ENCODE measurements around the gene RAB11FIP3.
"Not testable (repeated sequence)": the region's sequence is repeated elsewhere in the genome, so short reads cannot be mapped to it uniquely, and the experiment has no call there.

Gene RAB11FIP3, protein sequence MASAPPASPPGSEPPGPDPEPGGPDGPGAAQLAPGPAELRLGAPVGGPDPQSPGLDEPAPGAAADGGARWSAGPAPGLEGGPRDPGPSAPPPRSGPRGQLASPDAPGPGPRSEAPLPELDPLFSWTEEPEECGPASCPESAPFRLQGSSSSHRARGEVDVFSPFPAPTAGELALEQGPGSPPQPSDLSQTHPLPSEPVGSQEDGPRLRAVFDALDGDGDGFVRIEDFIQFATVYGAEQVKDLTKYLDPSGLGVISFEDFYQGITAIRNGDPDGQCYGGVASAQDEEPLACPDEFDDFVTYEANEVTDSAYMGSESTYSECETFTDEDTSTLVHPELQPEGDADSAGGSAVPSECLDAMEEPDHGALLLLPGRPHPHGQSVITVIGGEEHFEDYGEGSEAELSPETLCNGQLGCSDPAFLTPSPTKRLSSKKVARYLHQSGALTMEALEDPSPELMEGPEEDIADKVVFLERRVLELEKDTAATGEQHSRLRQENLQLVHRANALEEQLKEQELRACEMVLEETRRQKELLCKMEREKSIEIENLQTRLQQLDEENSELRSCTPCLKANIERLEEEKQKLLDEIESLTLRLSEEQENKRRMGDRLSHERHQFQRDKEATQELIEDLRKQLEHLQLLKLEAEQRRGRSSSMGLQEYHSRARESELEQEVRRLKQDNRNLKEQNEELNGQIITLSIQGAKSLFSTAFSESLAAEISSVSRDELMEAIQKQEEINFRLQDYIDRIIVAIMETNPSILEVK

DNA sequence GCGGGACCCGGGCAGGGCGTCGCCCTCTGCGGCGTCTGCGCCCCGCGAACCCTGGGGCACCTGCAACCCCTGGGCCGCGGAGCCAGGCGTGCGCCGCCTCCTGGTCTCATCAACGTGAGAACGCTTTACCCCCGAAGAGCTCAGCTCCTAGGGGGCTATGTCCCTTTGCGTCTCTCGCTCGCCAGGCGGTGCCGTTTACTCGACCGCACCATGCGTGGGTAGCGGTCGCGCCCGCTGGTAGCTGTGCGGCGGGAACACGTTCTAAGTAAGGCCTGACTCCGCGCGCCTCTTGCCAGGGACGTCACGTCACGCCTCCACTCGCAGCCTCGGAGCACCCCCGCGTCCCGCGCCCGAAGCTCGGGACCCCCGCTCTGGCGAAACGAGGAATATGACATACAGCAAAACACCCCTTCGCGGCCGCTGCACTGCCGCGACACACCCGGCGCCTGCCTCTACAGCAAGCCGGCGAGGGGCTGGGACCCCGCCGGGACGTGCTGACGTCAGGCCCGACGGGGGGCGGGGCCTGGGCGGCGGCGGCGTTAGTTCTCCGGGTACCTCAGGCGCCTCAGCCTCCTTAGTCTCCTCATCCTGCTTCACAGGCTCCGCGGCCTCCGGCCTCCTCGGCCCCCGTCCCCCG is at the start of gene RAB11FIP3:
Gene RAB11FIP3 (plus strand): TSS at position 568 of the 637 bp plus-strand sequence. CDS start 358 bp downstream, outside the sequence.
- peak; percentile 87 for DNase-seq (ENCODE audit: low spot score)

DNA sequence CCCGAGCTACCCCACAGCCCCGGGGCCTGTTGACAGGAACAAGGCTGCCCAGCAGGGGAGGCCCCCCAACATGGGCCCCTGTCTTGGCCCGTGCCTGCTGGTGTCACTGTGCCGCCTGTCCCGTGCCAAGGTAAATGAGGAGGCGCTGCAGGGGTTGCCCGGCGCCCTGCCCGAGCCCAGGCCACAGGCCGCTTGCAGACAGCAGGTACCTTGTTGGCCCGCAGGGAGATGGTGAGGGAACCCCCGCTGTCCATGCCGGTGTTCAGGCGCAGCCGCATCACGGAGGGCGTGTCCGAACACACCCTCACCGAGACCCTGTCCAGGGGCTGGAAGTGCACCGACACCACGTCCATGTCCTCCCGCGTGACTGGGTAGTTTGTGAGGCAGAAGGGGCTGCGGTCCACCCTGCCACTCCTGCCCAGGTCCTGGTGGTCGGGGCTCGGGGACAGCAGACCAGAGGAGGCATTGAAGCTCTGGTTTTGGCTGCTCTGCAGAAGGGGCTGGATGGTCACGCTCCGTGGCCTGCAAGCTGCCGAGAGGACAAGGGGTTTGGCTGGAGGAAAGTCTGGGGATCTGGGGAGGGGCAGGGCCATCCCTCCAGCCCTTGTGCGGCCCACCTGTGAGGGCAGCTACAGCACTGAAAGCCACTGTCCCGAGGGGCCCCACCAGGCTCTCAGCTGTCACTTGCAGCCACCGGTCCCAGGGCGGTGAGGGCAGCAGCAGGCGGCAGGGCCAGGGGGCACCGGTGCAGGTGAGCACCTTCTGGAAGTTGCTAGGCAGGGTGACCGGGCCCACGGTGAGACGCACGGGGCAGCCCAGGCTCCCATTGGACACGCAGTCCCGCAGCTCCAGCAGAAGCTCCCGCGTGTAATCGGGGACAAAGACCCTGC is 49.3 kb upstream of the RAB11FIP3 start:
- DNase-seq (ENCODE audit: low spot score): no peak

DNA sequence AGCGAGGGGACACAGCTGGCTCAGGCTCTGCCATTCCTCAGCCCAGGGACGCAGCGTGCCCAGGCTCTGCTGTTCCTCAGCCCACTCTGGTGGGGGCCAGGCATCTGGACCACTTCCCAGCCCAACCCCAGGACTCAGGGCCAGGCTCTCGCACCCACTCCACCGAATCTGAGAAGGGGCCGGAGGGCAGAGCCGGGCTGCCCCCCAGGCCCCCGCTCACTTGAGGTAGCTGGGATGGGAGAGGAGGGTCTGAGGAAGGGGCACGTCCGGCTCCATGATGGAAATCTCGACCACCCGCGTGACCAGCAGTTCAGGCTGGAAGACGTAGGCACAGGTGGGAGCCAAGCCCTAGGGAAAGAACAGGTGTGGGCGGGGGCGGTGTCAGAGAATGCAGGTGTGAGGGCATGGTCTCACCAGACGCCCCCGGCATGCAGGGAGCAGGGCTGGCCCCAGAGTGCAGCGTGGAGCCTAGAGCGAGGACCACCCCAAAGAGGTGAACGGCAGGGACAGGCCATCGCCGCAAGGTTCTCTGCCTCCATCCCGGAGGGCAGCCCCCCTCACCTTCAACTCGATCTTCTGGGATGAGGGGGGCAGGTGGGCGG is 48.5 kb upstream of the RAB11FIP3 start:
- DNase-seq (ENCODE audit: low spot score): no peak

DNA sequence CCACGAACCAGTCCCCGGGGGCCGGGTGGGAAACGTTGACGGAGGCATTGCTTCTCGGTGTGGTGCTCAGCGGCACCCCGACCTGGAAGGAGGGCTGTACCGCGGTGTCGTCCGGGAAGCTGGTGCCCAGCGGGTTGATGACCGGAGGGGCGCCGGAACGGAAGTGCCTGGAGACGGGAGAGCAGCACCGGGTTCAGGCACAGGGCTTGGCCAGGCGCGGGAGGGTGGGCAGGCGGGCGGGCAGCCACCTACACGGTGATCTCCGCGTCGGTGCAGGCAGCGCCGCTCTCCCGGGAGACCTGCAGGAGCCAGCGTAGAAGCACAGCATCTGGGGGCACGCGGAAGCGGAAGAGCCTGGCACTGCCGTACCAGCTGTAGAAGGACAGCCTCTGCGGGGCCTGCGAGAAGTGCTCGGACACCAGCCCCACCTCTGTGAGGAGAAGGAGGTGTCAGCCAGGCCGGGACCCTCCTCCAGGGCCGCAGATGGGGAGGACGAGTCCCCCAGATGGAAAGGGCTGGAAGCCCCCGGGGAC is 48.0 kb upstream of the RAB11FIP3 start:
- DNase-seq (ENCODE audit: low spot score): no peak

DNA sequence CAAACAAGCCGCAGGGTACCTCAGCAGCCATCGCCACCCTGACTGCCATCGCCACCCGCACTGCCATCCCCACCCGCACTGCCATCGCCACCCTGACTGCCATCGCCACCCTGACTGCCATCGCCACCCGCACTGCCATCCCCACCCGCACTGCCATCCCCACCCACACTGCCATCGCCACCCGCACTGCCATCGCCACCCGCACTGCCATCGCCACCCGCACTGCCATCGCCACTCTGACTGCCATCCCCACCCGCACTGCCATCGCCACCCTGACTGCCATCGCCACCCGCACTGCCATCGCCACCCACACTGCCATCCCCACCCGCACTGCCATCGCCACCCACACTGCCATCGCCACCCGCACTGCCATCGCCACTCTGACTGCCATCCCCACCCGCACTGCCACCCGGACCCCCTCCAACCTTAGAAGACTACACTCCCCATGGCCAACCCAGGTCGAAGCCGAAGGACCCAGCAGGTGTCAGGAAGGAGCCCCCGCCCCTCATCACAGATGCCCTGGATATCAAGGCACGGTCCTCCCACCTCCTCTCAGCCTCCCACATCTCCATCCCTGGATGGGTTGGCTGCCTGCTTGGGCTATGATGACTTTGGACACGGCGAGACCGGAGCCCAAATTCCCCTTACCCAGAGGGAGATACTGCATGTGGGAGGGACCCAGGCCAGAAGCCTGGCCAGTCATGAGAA is 47.2 kb upstream of the RAB11FIP3 start:
- DNase-seq (ENCODE audit: low spot score): not testable (repeated sequence)

DNA sequence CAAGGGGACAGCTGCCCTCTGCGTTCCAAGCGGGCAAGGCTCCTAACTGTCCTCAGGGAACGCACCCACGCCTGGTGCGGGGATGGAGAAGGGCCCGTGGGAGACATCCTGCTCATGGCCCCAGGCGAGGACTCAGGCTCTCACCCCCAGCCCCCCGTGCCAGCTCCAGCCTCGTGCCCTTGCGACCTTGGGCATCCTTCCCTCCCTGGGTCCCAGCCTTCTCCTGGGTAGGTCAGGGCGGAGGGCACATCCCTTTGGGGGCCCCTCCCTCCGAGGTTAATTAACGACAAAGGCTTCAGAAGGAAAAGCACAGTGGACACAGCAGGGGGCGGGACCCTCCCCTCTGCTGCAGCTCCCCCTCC is 46.6 kb upstream of the RAB11FIP3 start:
- no peak for DNase-seq (ENCODE audit: low spot score)

DNA sequence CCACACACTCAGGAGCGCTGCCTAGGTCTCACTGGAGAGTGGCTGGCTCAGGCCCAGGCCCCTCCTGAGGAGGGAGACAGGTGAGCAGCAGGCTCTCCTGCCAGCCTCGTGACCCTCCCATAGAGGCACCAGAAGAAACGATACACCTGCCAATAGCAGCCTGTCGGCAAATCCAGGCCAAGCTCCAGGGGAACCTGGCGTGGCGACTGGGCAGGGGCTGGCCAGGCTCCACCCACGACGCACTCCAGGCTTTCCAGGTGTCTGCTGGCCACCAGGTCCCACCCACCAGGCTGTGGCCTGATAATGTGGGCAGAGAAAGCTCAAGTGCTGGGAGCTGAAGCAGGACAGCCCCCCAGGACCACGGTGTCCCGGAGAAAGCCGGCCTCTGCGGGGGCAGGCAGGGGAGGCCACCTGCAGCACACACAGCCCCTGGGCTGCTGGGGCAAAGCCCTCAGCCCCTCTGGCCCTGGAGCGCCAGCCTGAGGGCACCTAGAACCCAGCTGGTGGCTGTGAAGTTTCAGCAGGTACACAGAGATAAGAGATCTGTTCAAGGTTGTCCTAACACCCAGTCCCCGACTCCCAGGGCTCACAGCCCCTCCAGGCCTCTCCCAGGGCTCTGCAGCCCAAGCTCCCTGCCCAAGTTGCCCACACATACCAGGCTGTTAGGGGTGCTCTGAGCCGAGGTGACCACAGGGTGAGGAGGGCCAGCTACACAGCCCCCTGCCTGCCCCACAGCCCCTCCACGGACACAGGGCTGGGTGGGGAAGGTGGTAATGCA is 46.1 kb upstream of the RAB11FIP3 start:
- no peak for DNase-seq (ENCODE audit: low spot score)

DNA sequence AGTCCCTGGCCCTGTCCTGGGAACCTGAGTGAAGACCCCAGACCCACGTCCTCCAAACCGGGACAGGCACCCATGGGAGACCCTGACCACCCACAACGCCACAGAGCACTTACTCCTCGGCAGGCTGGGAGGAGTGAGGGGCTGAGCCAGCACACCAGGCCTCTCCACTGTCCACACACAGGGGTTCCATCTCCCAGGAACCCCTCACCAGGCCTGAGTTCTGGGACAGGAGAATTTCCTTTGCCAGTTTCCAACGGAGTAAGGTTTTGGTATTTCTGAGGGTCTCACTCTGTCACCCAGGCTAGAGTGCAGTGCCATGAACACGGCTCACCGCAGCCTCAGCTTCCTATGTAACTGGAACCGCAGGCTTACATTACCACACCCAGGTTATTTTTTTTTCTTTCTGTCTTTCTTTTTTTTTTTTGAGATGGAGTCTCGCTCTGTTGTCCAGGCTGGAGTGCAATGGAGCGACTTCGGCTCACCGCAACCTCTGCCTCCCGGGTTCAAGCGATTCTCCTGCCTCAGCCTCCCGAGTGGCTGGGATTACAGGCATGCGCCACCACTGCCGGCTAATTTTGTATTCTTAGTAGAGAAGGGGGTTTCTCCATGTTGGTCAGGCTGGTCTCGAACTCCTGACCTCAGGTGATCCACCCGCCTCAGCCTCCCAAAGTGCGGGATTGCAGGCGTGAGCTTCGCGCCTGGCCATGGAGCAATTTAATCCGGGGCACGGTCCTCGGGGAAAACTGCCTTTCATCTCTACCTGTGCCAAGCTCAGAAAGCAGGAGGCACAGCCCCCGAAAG is 45.3 kb upstream of the RAB11FIP3 start:
- DNase-seq (ENCODE audit: low spot score): no peak

DNA sequence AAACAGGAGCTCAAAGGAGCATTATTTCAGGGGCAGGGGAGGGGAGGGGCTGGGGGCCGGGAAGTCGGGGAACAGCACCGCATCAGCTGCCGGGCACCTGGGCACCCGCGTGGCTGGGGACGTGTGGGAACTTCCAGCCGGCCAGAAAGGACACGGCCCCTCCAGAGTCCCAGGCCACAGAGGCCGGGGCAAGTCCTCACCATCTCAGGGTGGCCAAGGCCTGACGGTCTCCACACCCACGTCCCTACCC is 44.8 kb upstream of the RAB11FIP3 start:
- DNase-seq (ENCODE audit: low spot score): peak; percentile 53

DNA sequence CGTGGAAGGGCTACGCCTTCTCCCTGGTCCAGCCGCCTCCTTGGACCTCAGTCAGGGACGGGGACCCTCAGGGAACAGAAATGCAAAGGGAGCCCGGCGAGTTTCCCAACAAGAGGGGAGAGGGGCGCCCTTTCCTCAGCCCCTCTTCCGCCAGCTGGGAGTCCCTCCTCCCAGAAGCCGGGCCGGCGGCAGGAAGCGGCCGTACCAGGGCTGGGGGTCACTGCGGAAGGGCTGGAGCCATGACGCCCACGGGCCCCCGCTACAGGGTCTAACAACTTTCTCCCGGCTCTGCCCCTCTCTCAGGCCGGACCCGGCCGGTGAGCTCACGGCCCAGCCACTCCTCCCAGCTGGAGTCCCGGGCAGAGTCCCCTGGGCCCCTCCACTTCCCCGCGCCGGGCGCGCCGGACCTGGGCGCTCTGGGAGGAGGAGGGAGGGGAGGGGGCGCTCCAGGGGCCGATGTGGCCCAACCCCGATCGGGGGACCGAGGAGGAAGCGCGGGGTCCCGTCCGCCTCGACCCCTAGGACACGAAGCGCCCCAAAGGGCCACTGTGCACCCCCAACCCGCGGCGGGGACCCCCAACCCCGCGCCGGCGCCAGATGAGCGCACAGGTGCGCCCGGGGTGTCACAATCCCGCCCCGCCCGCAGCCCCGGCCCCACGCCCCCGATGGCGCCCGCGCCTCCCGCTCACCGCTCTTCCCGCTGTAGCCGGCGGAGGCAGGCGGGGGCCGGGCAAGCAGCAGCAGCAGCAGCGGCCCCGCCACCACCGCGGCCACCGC is 44.2 kb upstream of the RAB11FIP3 start:
- peak; percentile 57 for DNase-seq (ENCODE audit: low spot score)

DNA sequence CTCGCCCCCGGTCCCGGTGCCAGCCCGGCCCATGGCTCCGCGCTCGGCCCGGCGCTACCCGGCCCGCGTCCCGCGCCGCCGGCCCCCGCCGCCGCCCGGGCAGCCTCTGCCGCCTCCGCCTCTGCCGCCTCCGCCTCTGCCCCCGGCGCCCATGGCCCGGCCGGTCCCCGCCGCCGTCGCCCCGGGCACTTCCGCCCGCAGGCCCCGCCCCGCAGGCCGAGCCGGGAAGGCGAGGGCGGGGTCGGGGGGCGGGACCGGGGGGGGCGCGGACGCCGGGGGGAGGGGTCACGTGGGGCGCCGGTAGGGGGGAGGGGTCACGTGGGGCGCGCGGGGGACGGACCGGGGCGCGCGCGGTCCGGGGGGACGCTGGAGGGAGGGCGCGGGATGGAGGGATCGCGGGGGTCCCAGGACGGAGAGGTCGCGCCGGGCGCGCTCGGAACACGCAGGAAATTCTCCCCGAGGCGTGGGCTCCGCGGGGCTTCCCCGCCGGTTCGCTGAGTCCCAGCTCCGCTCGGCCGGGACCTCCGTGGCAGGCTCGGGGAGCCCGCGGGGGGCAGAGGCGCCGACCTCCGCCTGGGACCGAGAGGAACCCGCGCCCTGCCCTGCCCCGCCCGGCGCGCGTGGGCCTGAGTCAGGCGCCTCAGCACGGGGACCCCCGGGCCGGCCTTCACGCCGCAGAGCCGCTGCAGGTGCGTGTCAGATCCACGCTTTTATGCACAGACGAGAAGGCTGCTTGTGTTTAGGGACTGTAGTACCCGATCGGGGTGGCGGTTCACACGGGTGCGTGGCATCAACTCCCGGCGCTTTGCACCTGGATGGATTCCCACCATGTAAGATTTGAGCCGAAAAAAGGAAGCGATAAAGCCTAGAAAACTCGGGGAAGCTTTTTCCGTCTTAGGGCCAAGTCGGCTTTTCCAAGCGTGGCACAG is 43.4 kb upstream of the RAB11FIP3 start, which contains the start of gene PGAP6:
Gene PGAP6 (minus strand): TSS at position 190 of the 929 bp plus-strand sequence. CDS start 157 bp downstream, at position 33.
- DNase-seq (ENCODE audit: low spot score): peak; percentile 95

DNA sequence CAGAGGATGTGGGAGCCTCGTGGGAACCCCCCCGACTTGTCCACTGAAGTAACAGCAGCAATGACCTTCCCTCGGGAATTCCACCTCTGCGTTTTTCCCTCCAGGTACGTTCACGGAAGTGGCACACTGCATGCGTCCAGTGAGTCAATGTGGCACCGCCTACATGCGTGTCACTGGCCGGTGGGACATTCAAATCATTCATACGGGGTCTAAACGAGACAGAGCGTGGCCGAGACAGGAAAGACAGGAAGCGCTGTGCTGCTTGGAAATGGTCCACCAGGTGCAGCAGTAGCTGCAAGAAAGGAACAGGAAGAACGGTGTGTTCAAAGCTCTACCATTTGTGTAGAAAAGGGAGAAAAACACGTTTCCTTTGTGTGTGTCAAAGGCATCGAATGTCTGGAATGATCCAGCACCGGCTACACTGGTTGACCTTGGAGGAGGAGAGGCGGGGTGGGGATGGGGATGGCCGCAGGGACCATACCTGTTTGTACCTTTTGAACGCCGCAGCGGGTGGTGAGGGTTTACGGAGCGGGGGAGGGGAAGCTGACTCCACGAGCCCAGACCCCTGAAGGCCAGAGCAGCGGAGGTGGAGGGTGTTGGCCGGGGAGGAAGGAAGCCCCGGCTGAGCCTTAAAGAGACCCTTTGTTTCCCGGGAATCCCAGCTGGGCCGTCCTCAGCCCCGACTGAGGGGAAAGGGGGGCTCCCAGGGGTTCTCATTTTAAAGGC is 42.0 kb upstream of the RAB11FIP3 start:
- no peak for DNase-seq (ENCODE audit: low spot score)

DNA sequence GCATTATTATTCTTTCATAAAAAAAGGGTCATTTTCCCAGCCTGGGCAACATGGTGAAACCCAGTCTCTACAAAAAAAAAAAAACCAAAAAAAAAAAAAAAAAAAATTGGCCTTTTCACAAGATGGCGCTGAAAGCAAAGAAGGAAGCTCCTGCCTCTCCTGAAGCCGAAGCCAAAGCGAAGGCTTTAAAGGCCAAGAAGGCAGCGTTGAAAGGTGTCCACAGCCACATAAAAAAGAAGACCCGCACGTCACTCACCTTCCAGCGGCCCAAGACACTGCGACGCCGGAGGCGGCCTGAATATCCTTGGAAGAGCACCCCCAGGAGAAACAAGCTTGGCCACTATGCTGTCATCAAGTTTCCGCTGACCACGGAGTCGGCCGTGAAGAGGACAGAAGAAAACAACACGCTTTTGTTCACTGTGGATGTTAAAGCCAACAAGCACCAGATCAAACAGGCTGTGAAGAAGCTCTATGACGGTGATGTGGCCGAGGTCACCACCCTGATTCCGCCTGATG is 38.8 kb upstream of the RAB11FIP3 start:
- DNase-seq (ENCODE audit: low spot score): no peak

DNA sequence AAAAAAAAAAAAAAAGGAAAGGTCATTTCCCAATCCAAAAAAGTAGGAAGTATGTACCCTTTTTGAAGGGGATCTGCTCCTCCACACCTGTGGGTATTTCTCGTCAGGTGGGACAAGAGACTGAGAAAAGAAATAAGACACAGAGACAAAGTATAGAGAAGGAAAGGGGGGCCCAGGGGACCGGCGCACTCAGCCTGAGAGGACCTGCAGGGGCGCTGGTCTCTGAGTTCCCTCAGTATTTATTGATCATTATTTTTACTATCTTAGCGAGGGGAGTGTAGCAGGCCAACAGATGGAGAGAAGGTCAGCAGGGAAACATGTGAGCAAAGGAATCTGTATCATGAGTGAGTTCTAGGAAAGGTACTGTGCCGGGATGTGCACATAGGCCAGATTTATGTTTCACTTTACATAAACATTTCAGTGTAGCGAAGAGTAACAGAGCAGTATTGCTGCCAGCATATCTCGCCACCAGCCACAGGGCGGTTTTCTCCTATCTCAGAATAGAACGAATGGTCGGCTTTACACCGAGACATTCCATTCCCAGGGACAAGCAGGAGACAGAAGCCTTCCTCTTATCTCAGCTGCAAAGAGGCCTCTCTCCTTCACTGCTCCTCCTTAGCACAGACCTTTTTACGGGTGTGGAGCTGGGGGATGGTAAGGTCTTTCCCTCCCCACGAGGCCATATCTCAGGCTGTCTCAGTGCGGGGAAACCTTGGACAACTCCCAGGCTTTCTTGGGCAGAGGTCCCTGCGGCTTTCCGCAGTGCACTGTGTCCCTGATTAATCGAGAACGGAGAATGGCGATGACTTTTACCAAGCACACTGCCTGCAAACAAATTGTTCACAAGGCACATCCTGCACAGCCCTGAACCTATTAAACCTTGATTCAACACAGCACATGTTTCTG is 37.4 kb upstream of the RAB11FIP3 start:
- not testable (repeated sequence) for DNase-seq (ENCODE audit: low spot score)

DNA sequence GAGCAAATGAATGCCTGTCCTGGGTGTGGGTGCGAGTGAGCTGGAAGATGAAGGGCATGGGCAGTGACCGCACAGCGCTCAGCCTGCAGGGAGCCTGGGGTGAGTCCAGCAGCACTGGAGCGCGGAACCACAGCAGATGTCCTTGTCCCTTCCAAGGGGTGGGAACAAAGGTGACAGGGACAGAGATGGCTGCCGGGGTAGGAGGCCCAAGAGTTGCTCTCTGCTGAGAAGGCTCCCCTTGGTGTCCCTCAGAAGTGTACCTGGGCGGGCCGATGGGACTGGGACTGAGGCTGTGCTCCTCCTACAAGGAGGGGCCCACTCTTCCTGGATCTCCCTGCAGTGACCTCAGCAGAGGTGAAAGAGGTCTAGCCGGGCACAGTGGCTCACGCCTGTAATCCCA is 36.1 kb upstream of the RAB11FIP3 start:
- DNase-seq (ENCODE audit: low spot score): no peak

Data from AG08396 (cell line).